Astrocyte (in vitro differentiated cells and primary cell): ENCODE results near the gene ESYT3.

Experiments used
- EZH2 ChIP-seq: IDR thresholded peaks from 2 replicates; pipeline ENCODE4 v1.6.1; 2012; ENCODE audit warnings: mild to moderate bottlenecking, low read length, inconsistent platforms; ENCODE audit not compliant: insufficient read depth
- TF ChIP-seq, protein P1 (sequence below): IDR thresholded peaks from 2 replicates; pipeline ENCODE4 v1.5.1; 2011; ENCODE audit warnings: low read depth, mild to moderate bottlenecking, inconsistent platforms, low read length, moderate library complexity; ENCODE audit not compliant: insufficient read depth

DNA sequence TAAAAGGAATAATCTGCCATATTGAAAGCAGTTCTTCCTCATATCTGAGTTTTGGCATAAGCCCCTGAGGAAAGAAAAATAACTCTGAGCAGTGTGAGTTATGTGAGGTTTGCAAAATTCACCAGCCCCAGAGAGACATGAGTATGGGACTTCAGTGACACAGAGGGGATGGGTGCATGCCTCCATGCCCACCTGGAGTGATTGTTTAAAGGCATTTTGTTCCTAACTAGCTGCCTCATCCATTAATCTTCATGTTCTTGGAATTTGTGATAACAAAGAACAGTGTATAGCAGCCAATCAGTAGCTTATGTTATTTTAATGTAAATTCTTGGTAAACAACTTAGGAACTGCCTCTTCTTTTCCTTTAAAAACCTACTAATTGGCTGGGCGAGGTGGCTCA is 11.1 kb upstream of the ESYT3 start:
- TF ChIP-seq, protein P1, sequence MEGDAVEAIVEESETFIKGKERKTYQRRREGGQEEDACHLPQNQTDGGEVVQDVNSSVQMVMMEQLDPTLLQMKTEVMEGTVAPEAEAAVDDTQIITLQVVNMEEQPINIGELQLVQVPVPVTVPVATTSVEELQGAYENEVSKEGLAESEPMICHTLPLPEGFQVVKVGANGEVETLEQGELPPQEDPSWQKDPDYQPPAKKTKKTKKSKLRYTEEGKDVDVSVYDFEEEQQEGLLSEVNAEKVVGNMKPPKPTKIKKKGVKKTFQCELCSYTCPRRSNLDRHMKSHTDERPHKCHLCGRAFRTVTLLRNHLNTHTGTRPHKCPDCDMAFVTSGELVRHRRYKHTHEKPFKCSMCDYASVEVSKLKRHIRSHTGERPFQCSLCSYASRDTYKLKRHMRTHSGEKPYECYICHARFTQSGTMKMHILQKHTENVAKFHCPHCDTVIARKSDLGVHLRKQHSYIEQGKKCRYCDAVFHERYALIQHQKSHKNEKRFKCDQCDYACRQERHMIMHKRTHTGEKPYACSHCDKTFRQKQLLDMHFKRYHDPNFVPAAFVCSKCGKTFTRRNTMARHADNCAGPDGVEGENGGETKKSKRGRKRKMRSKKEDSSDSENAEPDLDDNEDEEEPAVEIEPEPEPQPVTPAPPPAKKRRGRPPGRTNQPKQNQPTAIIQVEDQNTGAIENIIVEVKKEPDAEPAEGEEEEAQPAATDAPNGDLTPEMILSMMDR, result no peak
- TF ChIP-seq EZH2, result no peak
